ENCODE measurements around the gene SLC1A1. TPM values are rescaled to one million over a fixed set of nuclear protein-coding genes. Genes with fewer than 3 reads are reported as not detected.

Gene SLC1A1
- total RNA-seq, 1 donor from 2014 or later = 32.1 TPM

DNA sequence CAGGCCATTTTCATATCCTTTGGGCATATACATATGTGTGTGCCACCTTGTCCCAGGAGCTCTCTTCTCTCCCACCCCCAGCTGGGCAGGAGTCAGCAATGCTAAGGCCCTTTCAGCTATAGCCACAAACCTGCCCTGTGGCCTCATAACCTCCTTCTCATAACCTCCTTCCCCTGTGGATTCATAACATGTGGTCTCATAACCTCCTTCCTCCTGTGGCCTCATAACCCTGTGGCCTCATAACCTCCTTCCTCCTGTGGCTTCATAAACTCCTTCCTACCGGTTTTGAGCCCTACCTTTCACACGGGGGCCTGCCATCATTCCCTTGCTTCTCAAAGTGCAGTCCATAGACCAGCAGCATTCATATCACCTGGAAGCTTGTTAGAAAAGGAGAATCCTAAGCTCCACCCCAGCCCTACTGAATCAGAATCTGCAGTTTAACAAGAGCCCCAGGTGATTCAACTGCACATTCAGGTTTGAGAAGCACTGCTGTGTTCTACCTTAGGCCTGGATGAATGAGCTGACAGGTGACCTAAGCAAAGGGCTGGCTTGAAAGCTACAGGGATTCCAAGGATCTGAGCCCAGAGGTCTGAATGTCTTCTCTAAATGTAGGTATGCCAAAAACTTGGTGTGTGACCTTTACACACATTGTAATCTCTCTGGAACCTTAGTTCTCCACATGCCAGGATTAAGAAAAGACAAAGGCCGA lies 129.9 kb downstream of the SLC1A1 start:
- H3K4me3 ChIP-seq (ENCODE audit: low read depth, low read length) = no peak overlapping the region
- DNase-seq (ENCODE audit: low read depth) = no peak
- TF ChIP-seq, protein P1, sequence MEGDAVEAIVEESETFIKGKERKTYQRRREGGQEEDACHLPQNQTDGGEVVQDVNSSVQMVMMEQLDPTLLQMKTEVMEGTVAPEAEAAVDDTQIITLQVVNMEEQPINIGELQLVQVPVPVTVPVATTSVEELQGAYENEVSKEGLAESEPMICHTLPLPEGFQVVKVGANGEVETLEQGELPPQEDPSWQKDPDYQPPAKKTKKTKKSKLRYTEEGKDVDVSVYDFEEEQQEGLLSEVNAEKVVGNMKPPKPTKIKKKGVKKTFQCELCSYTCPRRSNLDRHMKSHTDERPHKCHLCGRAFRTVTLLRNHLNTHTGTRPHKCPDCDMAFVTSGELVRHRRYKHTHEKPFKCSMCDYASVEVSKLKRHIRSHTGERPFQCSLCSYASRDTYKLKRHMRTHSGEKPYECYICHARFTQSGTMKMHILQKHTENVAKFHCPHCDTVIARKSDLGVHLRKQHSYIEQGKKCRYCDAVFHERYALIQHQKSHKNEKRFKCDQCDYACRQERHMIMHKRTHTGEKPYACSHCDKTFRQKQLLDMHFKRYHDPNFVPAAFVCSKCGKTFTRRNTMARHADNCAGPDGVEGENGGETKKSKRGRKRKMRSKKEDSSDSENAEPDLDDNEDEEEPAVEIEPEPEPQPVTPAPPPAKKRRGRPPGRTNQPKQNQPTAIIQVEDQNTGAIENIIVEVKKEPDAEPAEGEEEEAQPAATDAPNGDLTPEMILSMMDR (conservative IDR thresholded peaks at IDR 0.05; ENCODE audit: low read depth, low read length) = no peak

DNA sequence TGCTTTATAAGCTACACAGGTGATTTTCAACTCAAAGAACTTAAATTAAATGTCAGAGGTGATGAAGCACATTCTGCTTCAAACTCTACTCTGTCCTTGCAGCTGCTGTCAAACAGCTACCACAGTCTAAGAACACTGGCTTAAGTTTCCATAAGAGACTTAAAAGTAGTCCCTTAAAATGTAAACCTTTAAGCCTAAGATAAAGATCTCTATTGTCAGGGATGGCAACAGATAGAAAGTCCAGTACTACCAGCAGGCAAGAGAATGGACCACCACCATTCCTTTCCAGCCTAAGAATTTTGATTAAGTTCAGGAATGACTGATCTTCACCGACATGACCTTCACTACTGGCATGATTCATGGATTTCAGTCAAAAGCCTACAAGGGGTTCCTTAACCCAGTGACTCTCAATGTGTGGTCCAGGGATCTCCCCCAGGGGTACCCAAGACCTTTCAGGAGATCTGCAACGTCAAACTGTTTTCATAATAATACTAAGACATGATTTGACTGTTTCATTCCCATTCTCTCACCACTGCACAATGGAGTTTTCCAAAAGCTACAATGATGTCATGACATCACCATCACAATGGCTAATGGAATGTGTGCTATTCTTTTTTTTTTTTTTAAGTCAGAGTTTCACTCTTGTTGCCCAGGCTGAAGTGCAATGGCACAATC lies 130.8 kb downstream of the SLC1A1 start:
- no peak overlapping the region for H3K4me3 ChIP-seq (ENCODE audit: low read depth, low read length)
- no peak for DNase-seq (ENCODE audit: low read depth)
- TF ChIP-seq, protein P1 (conservative IDR thresholded peaks at IDR 0.05; ENCODE audit: low read depth, low read length) = no peak

DNA sequence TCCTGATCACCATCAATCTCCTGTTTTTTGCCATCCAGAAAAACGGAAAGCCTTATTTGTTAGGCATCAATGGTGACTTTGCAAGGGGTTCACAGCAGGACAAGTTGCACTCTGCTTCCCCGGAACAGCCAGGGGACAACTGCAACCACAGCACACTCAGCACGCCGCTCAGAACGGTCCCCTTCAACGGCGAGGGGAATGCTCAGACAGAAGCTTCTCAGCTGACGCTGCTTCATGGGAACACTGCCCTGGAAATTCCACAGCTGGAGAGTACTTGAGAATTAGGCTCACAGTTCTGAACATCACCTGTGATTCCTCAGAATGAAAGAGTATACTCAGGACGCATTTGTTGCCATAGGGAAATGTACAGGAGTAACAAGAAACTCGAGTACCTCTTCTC lies 131.7 kb downstream of the SLC1A1 start:
- no peak for DNase-seq (ENCODE audit: low read depth)
- H3K4me3 ChIP-seq (ENCODE audit: low read depth, low read length) = no peak overlapping the region
- TF ChIP-seq, protein P1 (conservative IDR thresholded peaks at IDR 0.05; ENCODE audit: low read depth, low read length) = no peak

DNA sequence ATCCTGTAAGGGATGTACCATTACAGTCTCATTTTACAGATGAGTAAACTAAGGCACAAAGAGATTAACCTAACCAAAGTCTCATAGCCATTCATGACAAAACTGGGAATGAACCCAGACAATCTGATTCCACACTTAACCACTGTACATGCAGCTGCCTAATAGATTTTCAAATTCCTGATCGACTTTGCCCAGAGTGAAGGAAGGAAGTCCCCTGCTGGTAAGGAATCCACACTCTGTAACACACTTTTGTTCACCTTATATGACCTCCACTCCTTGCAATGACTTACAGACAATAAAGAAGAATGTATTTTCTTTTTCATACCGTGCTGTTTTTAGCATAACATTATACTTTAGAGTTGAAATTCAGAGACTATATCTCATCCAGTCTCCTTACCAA lies 140.6 kb downstream of the SLC1A1 start:
- no peak for DNase-seq (ENCODE audit: low read depth)
- TF ChIP-seq, protein P1 (conservative IDR thresholded peaks at IDR 0.05; ENCODE audit: low read depth, low read length) = no peak
- H3K4me3 ChIP-seq (ENCODE audit: low read depth, low read length) = no peak overlapping the region

Other genes starting within 250 kb of the SLC1A1 start
- gene GLIS3, start 190.4 kb upstream of the SLC1A1 start, total RNA-seq = 24.2 and 28.9 TPM in 2 replicates
- gene PLPP6, start 171.8 kb downstream of the SLC1A1 start, total RNA-seq = 4.2 and 4.7 TPM in 2 replicates
- 0.92 and 1.7 TPM in 2 replicates for gene SPATA6L, start 176.0 kb downstream of the SLC1A1 start, total RNA-seq
- 8.4 and 21.8 TPM in 2 replicates for gene CDC37L1, start 189.1 kb downstream of the SLC1A1 start, total RNA-seq

Data from epithelial cell of proximal tubule (primary cell).